H1 (cell line): Measurements from ENCODE around the gene RGL1. TPM values are rescaled to one million over a fixed set of nuclear protein-coding genes. Genes with fewer than 3 reads are reported as not detected.

ENCODE experiments used
- CTCF ChIA-PET: fragments of 300-600 bp; sonication (Branson Sonifier 250); formaldehyde crosslinking; loops from one replicate; lab custom pipeline; 2021; ENCODE audit not compliant: partially characterized antibody; lab: Charles Lee
- POLR2A ChIA-PET: fragments of 300-600 bp; sonication (Branson Sonifier 250); formaldehyde crosslinking; loops from one replicate; lab custom pipeline; 2021; ENCODE audit warnings: inconsistent platforms; ENCODE audit not compliant: partially characterized antibody; lab: Charles Lee
- DNase-seq, 2 experiments: peaks; one replicate each; pipeline versions ENCODE4 v3.0.0 to v3.0.0-alpha.2; 2010 to 2022; ENCODE audit warnings: low spot score in 2 of 2, low read depth in 1 of 2, mixed read lengths in 1 of 2
- FAIRE-seq: peaks from 2 replicates; lab custom pipeline; 2011; peaks lifted over from hg19 to GRCh38; lab: Jason Lieb, UNC
- H2AFZ ChIP-seq: 2 replicates; pipeline ENCODE4 v1.8.1; 2012; ENCODE audit warnings: low read length, inconsistent platforms
- H2AK5ac ChIP-seq: 2 replicates; pipeline ENCODE4 v1.6.1; 2013; ENCODE audit warnings: low read depth, low read length
- H2BK120ac ChIP-seq: replicated peaks from 2 replicates; pipeline ENCODE3; 2013; ENCODE audit warnings: low read depth, low read length, inconsistent platforms
- H2BK12ac ChIP-seq: 2 replicates; pipeline ENCODE4 v1.6.1; 2013; ENCODE audit warnings: low read depth, low read length
- H2BK15ac ChIP-seq: 2 replicates; pipeline ENCODE4 v1.6.1; 2013; ENCODE audit warnings: low read length
- H2BK20ac ChIP-seq: 2 replicates; pipeline ENCODE4 v1.6.1; 2013; ENCODE audit warnings: low read length
- H2BK5ac ChIP-seq: 2 replicates; pipeline ENCODE4 v1.6.1; 2013; ENCODE audit warnings: low read depth, low read length
- H3K14ac ChIP-seq: 2 replicates; pipeline ENCODE4 v1.6.1; 2013; ENCODE audit warnings: inconsistent platforms; ENCODE audit not compliant: insufficient read length
- H3K18ac ChIP-seq: 2 replicates; pipeline ENCODE4 v1.6.1; 2013; ENCODE audit warnings: low read length; ENCODE audit errors: extremely low read depth
- H3K23ac ChIP-seq: 2 replicates; pipeline ENCODE4 v1.6.1; 2013; ENCODE audit warnings: inconsistent platforms; ENCODE audit not compliant: insufficient read length
- H3K23me2 ChIP-seq: 2 replicates; pipeline ENCODE4 v1.6.1; 2013; ENCODE audit warnings: low read depth, low read length
- H3K27ac ChIP-seq: 2 replicates; pipeline ENCODE4 v1.6.1; 2011; ENCODE audit warnings: low read depth, low read length, inconsistent platforms
- H3K27me3 ChIP-seq, 4 experiments: replicated peaks in 1 of 4; 1 replicate in 1 of 4; 2 replicates in 3 of 4; pipeline versions ENCODE4 v1.6.1 to v1.8.1; 2011 to 2013; ENCODE audit warnings: low read length in 3 of 4, mild to moderate bottlenecking in 3 of 4, inconsistent platforms in 2 of 4, mixed read lengths in 2 of 4, moderate library complexity in 1 of 4; ENCODE audit not compliant: control insufficient read depth in 3 of 4, insufficient read depth in 3 of 4; ENCODE audit errors: extremely low read depth in 1 of 4
- H3K36me3 ChIP-seq, 4 experiments: 2 replicates each; pipeline versions ENCODE4 v1.6.1 to v1.8.1; 2011 to 2013; ENCODE audit warnings: mild to moderate bottlenecking in 4 of 4, low read length in 3 of 4, moderate library complexity in 2 of 4, control low read depth in 1 of 4, inconsistent platforms in 1 of 4; ENCODE audit not compliant: insufficient read depth in 4 of 4, control insufficient read depth in 2 of 4
- H3K4ac ChIP-seq: replicated peaks from 2 replicates; pipeline ENCODE3; 2013; ENCODE audit warnings: low read length, low read depth, mixed read lengths, inconsistent platforms; ENCODE audit not compliant: insufficient read length
- H3K4me1 ChIP-seq, 4 experiments: replicated peaks in 1 of 4; 1 replicate in 1 of 4; 2 replicates in 3 of 4; pipeline versions ENCODE4 v1.6.1 to v1.8.1; 2011 to 2013; ENCODE audit warnings: low read length in 3 of 4, inconsistent platforms in 2 of 4, mixed read lengths in 1 of 4; ENCODE audit not compliant: insufficient read depth in 4 of 4, control insufficient read depth in 3 of 4
- H3K4me2 ChIP-seq, 2 experiments: 2 replicates each; pipeline versions ENCODE4 v1.6.1 to v1.8.1; 2011 to 2013; ENCODE audit warnings: low read depth in 2 of 2, low read length in 2 of 2, control low read depth in 1 of 2, inconsistent platforms in 1 of 2, mild to moderate bottlenecking in 1 of 2; ENCODE audit not compliant: insufficient read depth in 1 of 2
- H3K4me3 ChIP-seq, 4 experiments: fragments of 200-600, 300-600 bp in 1 of 4; sonication (generic), shearing (Covaris generic), sonication (Bioruptor Twin) in 1 of 4; 2 replicates each; pipeline versions ENCODE4 v1.5.1 to v1.8.1; 2011 to 2016; ENCODE audit warnings: low read length in 4 of 4, low read depth in 3 of 4, control low read depth in 2 of 4, inconsistent platforms in 2 of 4, mild to moderate bottlenecking in 2 of 4, mixed read lengths in 1 of 4, moderate library complexity in 1 of 4; ENCODE audit not compliant: insufficient read depth in 2 of 4; ENCODE audit errors: extremely low read depth in 1 of 4
- H3K56ac ChIP-seq: replicated peaks from 2 replicates; pipeline ENCODE3; 2013; ENCODE audit warnings: low read depth, mild to moderate bottlenecking, mixed read lengths, low read length, inconsistent platforms; ENCODE audit not compliant: insufficient read length
- H3K79me1 ChIP-seq: 2 replicates; pipeline ENCODE4 v1.6.1; 2013; ENCODE audit warnings: low read depth, low read length, control low read depth
- H3K79me2 ChIP-seq, 2 experiments: 2 replicates each; pipeline versions ENCODE4 v1.6.1 to v1.8.1; 2012 to 2013; ENCODE audit warnings: low read length in 2 of 2, mild to moderate bottlenecking in 2 of 2, inconsistent platforms in 1 of 2; ENCODE audit not compliant: insufficient read depth in 2 of 2, control insufficient read depth in 1 of 2
- H3K9ac ChIP-seq, 4 experiments: replicated peaks in 1 of 4; 1 replicate in 1 of 4; 2 replicates in 3 of 4; pipeline versions ENCODE4 v1.6.1 to v1.8.1; 2011 to 2013; ENCODE audit warnings: low read depth in 3 of 4, low read length in 3 of 4, control low read depth in 2 of 4, mild to moderate bottlenecking in 2 of 4, moderate library complexity in 2 of 4, inconsistent platforms in 1 of 4; ENCODE audit errors: extremely low read depth in 1 of 4
- H3K9me3 ChIP-seq, 2 experiments: 2 replicates each; pipeline versions ENCODE4 v1.6.1 to v1.8.1; 2012 to 2013; ENCODE audit warnings: mild to moderate bottlenecking in 2 of 2, moderate library complexity in 2 of 2, control low read depth in 1 of 2, inconsistent platforms in 1 of 2, low read depth in 1 of 2, low read length in 1 of 2, mixed read lengths in 1 of 2; ENCODE audit not compliant: insufficient read depth in 2 of 2
- H4K20me1 ChIP-seq, 2 experiments: replicated peaks in 1 of 2; 2 replicates each; pipeline versions ENCODE3 to v1.8.1; 2011 to 2013; ENCODE audit warnings: inconsistent platforms in 2 of 2, low read length in 2 of 2, mild to moderate bottlenecking in 1 of 2; ENCODE audit not compliant: insufficient read depth in 2 of 2, control insufficient read depth in 1 of 2
- H4K5ac ChIP-seq: 2 replicates; pipeline ENCODE4 v1.6.1; 2013; ENCODE audit warnings: low read length, low read depth, mixed read lengths, inconsistent platforms; ENCODE audit not compliant: insufficient read length
- H4K8ac ChIP-seq: 2 replicates; pipeline ENCODE4 v1.8.0; 2013; ENCODE audit warnings: mild to moderate bottlenecking, moderate library complexity, low read length, inconsistent platforms; ENCODE audit not compliant: insufficient read depth; ENCODE audit errors: extremely low read depth
- H4K91ac ChIP-seq: replicated peaks from 2 replicates; pipeline ENCODE3; 2013; ENCODE audit warnings: low read length, mixed read lengths, inconsistent platforms; ENCODE audit not compliant: insufficient read length
- ATF2 ChIP-seq: IDR thresholded peaks from 2 replicates; pipeline ENCODE4 v1.6.1; 2012; ENCODE audit warnings: low read length, inconsistent platforms
- CBX5 ChIP-seq: fragments of 300-800, 300-1000 bp; sonication (generic); IDR thresholded peaks from 2 replicates; pipeline ENCODE4 v1.7.1; 2016; ENCODE audit warnings: antibody characterized with exemption, low read length, low read depth
- POLR2AphosphoS5 ChIP-seq: IDR thresholded peaks from 2 replicates; pipeline ENCODE4 v1.6.1; 2011; ENCODE audit warnings: low read depth, low read length
- SAP30 ChIP-seq: fragments of 300-600 bp; sonication (generic); IDR thresholded peaks from 2 replicates; pipeline ENCODE4 v1.7.1; 2012; ENCODE audit warnings: low read length, moderate library complexity, mild to moderate bottlenecking, inconsistent platforms; ENCODE audit not compliant: insufficient read depth, insufficient replicate concordance
- SP1 ChIP-seq: IDR thresholded peaks from 2 replicates; pipeline ENCODE4 v1.6.1; 2011; ENCODE audit warnings: low read depth, low read length
- ZNF274 ChIP-seq: IDR thresholded peaks from 2 replicates; pipeline ENCODE4 v1.7.0; 2012; ENCODE audit warnings: low read length, borderline replicate concordance; ENCODE audit errors: extremely low read depth
- WGBS, 2 experiments: shearing (Covaris generic) in 1 of 2; methylation state at CpG; one replicate each; pipeline versions ENCODE4 v1.1.6 to v1.1.7; 2013 to 2015; ENCODE audit warnings: low lambda C conversion rate in 2 of 2, mixed read lengths in 2 of 2, inconsistent platforms in 1 of 2, low coverage in 1 of 2, missing lambda C conversion rate in 1 of 2; ENCODE audit not compliant: insufficient replicate concordance in 2 of 2, insufficient coverage in 1 of 2, insufficient read length in 1 of 2; ENCODE audit errors: extremely low coverage in 1 of 2, missing lambda C conversion rate in 1 of 2; 5-methylcytosine and 5-hydroxymethylcytosine counted together
- polyA plus RNA-seq, 7 experiments: library from polyadenylated mRNA; depleted of rRNA in 3 of 7; stranded (reverse) in 5 of 7; unstranded in 2 of 7; fragments of >200 nt in 5 of 7; fragments of 200-250 nt in 2 of 7; gene quantifications; 1 replicate in 5 of 7; 2 replicates in 1 of 7; 4 replicates in 1 of 7; pipeline versions ENCODE4 v1.2.1 to v1.2.3, GENCODE V29; 2011 to 2013; ENCODE audit warnings: missing spikeins in 2 of 7, mixed read lengths in 2 of 7
- total RNA-seq: library from RNA; stranded (reverse); fragmentation: NEBNext Ultra II Directional; extraction: Animal tissue kit (Norgen Biotek cat#: 25700); gene quantifications from 2 replicates; pipeline ENCODE4 v1.2.1, GENCODE V29; 2021

The RGL1 gene
- total and polyA plus RNA-seq, 2 of the 8 experiments (the other 6 are each of a cell fraction or from before 2014, with no cell fraction given) = 0.98 to 2.4 TPM

- no peak overlapping the region for H2BK12ac ChIP-seq
- no peak overlapping the region for H3K4me3 ChIP-seq
- no peak overlapping the region for H3K27ac ChIP-seq
- H3K9me3 ChIP-seq = no peaks in the 10 kb centered on the region
- H2AK5ac ChIP-seq = no peak overlapping the region
- H4K20me1 ChIP-seq = no peaks in the 10 kb centered on the region
- H2BK120ac ChIP-seq = no peak overlapping the region
- TF ChIP-seq ZNF274 (no peak), ATF2 (no peak), POLR2AphosphoS5 (no peak), CBX5 (no peak), SP1 (no peak), SAP30 (no peak)
- TF ChIP-seq, all 59 proteins: peak for 0
- Histone ChIP-seq H4K8ac (no peak overlapping the region), H2BK20ac (no peak overlapping the region), H3K23me2 (no peaks in the 10 kb centered on the region), H2AFZ (no peak overlapping the region), H3K79me2 (no peaks in the 10 kb centered on the region), H4K91ac (no peak overlapping the region), H3K4me1 (no peaks in the 10 kb centered on the region; a peak in 1 of 7 replicates), H3K14ac (no peak overlapping the region), H3K18ac (no peak overlapping the region), H3K27me3 (no peaks in the 10 kb centered on the region), H3K56ac (no peak overlapping the region), H3K23ac (no peak overlapping the region), H2BK15ac (no peak overlapping the region), H3K4ac (no peak overlapping the region), H3K36me3 (no peaks in the 10 kb centered on the region), H3K9ac (no peak overlapping the region), H3K79me1 (no peaks in the 10 kb centered on the region), H4K5ac (no peak overlapping the region), H2BK5ac (no peak overlapping the region), H3K4me2 (no peak overlapping the region)
- no peak for FAIRE-seq
- ChIA-PET CTCF (no interaction called here), POLR2A (interaction anchor here (1.4 kb wide), 1 partner anchor 12 kb away, joined by 4 read pairs; no protein-coding TSS in a partner anchor)
- no peak for DNase-seq
- 96% methylated on average over 3 of the region's 3 CpGs; no CpG with 5 or more reads in 1 of the 2 experiments for WGBS, 2 experiments
Observed at GRCh38 chr1:183859831-183860230, 54.9 kb downstream of the RGL1 start.
